Mesendoderm (in vitro differentiated cells): Measurements from ENCODE around the gene MICAL1.

Experiments
- DNase-seq: peaks from one replicate; pipeline ENCODE4 v3.0.0; 2013
- H2AK5ac ChIP-seq: 2 replicates; pipeline ENCODE4 v1.6.1; 2013; ENCODE audit warnings: low read length, inconsistent platforms
- H2BK120ac ChIP-seq: 2 replicates; pipeline ENCODE4 v1.6.1; 2013; ENCODE audit warnings: low read depth, mild to moderate bottlenecking, low read length, moderate library complexity, mixed read lengths
- H2BK15ac ChIP-seq: replicated peaks from 2 replicates; pipeline ENCODE4 v1.6.1; 2013; ENCODE audit warnings: low read depth, mild to moderate bottlenecking, moderate library complexity
- H2BK5ac ChIP-seq: 2 replicates; pipeline ENCODE4 v1.6.1; 2013; ENCODE audit warnings: low read length, inconsistent platforms
- H3K18ac ChIP-seq: 2 replicates; pipeline ENCODE4 v1.6.1; 2013; ENCODE audit warnings: mild to moderate bottlenecking, low read length, mixed read lengths
- H3K23ac ChIP-seq: one replicate; pipeline ENCODE4 v1.6.1; 2013; ENCODE audit warnings: low read length
- H3K27ac ChIP-seq: 2 replicates; pipeline ENCODE4 v1.5.1; 2013; ENCODE audit warnings: low read depth, mild to moderate bottlenecking, inconsistent platforms, low read length, moderate library complexity
- H3K27me3 ChIP-seq: 2 replicates; pipeline ENCODE4 v1.6.1; 2013; ENCODE audit warnings: low read length, control low read depth, mild to moderate bottlenecking, inconsistent platforms; ENCODE audit not compliant: insufficient read depth, poor library complexity
- H3K36me3 ChIP-seq: 2 replicates; pipeline ENCODE4 v1.6.1; 2013; ENCODE audit warnings: low read length, inconsistent platforms; ENCODE audit not compliant: control insufficient read depth, insufficient read depth
- H3K4ac ChIP-seq: one replicate; pipeline ENCODE4 v1.6.1; 2013; ENCODE audit warnings: low read depth, mild to moderate bottlenecking, low read length, moderate library complexity
- H3K4me1 ChIP-seq: 2 replicates; pipeline ENCODE4 v1.6.1; 2013; ENCODE audit warnings: low read depth, low read length, inconsistent platforms; ENCODE audit not compliant: control insufficient read depth
- H3K4me2 ChIP-seq: 2 replicates; pipeline ENCODE4 v1.6.1; 2013; ENCODE audit warnings: low read length
- H3K4me3 ChIP-seq: 2 replicates; pipeline ENCODE4 v1.5.1; 2013; ENCODE audit warnings: mild to moderate bottlenecking, low read length
- H3K56ac ChIP-seq: one replicate; pipeline ENCODE4 v1.6.1; 2013; ENCODE audit warnings: low read length
- H3K79me1 ChIP-seq: 2 replicates; pipeline ENCODE4 v1.6.1; 2013; ENCODE audit warnings: low read length, inconsistent platforms
- H3K79me2 ChIP-seq: 2 replicates; pipeline ENCODE4 v1.6.1; 2013; ENCODE audit warnings: mild to moderate bottlenecking, low read length; ENCODE audit not compliant: control insufficient read depth, insufficient read depth
- H3K9ac ChIP-seq: 2 replicates; pipeline ENCODE4 v1.6.1; 2013; ENCODE audit warnings: low read length, inconsistent platforms
- H4K5ac ChIP-seq: one replicate; pipeline ENCODE4 v1.6.1; 2013; ENCODE audit warnings: low read length
- H4K8ac ChIP-seq: one replicate; pipeline ENCODE4 v1.6.1; 2013; ENCODE audit warnings: low read depth, mild to moderate bottlenecking, control low read depth, low read length, moderate library complexity
- WGBS: extraction: QIAGEN DNeasy Blood & Tissue Kit; methylation state at CpG from one replicate; pipeline ENCODE4 v1.1.7; 2013; ENCODE audit warnings: low lambda C conversion rate, missing lambda C conversion rate; ENCODE audit not compliant: insufficient coverage; ENCODE audit errors: extremely low coverage; 5-methylcytosine and 5-hydroxymethylcytosine counted together

MICAL1 gene

GRCh38 chr6:109446072-109446471, 9.5 kb downstream of the MICAL1 start:
- no peaks in the 10 kb centered on the region for H3K79me2 ChIP-seq
- no CpG with 5 or more reads among the region's 15 CpGs for WGBS
- H3K4ac ChIP-seq: no peak overlapping the region
- H3K4me3 ChIP-seq: no peak overlapping the region
- H3K18ac ChIP-seq: no peak overlapping the region
- H4K8ac ChIP-seq: no peak overlapping the region
- no peak overlapping the region for H4K5ac ChIP-seq
- no peaks in the 10 kb centered on the region for H3K27me3 ChIP-seq
- no peak overlapping the region for H2AK5ac ChIP-seq
- peaks cover 5% of the 10 kb centered on the region for H3K4me1 ChIP-seq
- no peak overlapping the region for H3K56ac ChIP-seq
- H3K36me3 ChIP-seq: peaks cover 11% of the 10 kb centered on the region
- H3K23ac ChIP-seq: no peak overlapping the region
- H3K4me2 ChIP-seq: no peak overlapping the region
- peaks cover 3% of the 10 kb centered on the region for H3K79me1 ChIP-seq
- H3K9ac ChIP-seq: no peak overlapping the region
- H3K27ac ChIP-seq: no peak overlapping the region
- no peak overlapping the region for H2BK120ac ChIP-seq
- no peak overlapping the region for H2BK5ac ChIP-seq
- H2BK15ac ChIP-seq: no peak overlapping the region
- no peak for DNase-seq

GRCh38 chr6:109445382-109445781, 10.2 kb downstream of the MICAL1 start:
- no peak overlapping the region for H3K56ac ChIP-seq
- peaks cover 11% of the 10 kb centered on the region for H3K36me3 ChIP-seq
- H4K5ac ChIP-seq: no peak overlapping the region
- no peak overlapping the region for H3K4me2 ChIP-seq
- H2BK15ac ChIP-seq: no peak overlapping the region
- no peak overlapping the region for H2BK120ac ChIP-seq
- WGBS: no CpG with 5 or more reads among the region's 9 CpGs
- H3K4me1 ChIP-seq: peaks cover 5% of the 10 kb centered on the region
- no peaks in the 10 kb centered on the region for H3K27me3 ChIP-seq
- H4K8ac ChIP-seq: no peak overlapping the region
- no peak overlapping the region for H3K27ac ChIP-seq
- peaks cover 3% of the 10 kb centered on the region for H3K79me1 ChIP-seq
- H3K18ac ChIP-seq: no peak overlapping the region
- H3K4me3 ChIP-seq: no peak overlapping the region
- H3K9ac ChIP-seq: no peak overlapping the region
- no peak overlapping the region for H2BK5ac ChIP-seq
- H3K23ac ChIP-seq: no peak overlapping the region
- H2AK5ac ChIP-seq: no peak overlapping the region
- no peak overlapping the region for H3K4ac ChIP-seq
- no peak for DNase-seq
- no peaks in the 10 kb centered on the region for H3K79me2 ChIP-seq

GRCh38 chr6:109443425-109443950, 12.1 kb downstream of the MICAL1 start:
- H2BK15ac ChIP-seq: no peak overlapping the region
- no peak overlapping the region for H3K23ac ChIP-seq
- no peak overlapping the region for H2BK5ac ChIP-seq
- no peak overlapping the region for H3K4me3 ChIP-seq
- no peak overlapping the region for H3K4ac ChIP-seq
- WGBS: no CpG with 5 or more reads among the region's 10 CpGs
- H4K8ac ChIP-seq: no peak overlapping the region
- H3K56ac ChIP-seq: no peak overlapping the region
- no peaks in the 10 kb centered on the region for H3K27me3 ChIP-seq
- no peak overlapping the region for H4K5ac ChIP-seq
- H3K18ac ChIP-seq: no peak overlapping the region
- H3K9ac ChIP-seq: no peak overlapping the region
- no peak overlapping the region for H3K27ac ChIP-seq
- H3K36me3 ChIP-seq: peaks cover 11% of the 10 kb centered on the region
- DNase-seq: no peak
- H3K4me1 ChIP-seq: peaks cover 5% of the 10 kb centered on the region
- H3K79me1 ChIP-seq: peaks cover 3% of the 10 kb centered on the region
- no peak overlapping the region for H2AK5ac ChIP-seq
- H3K79me2 ChIP-seq: no peaks in the 10 kb centered on the region
- no peak overlapping the region for H2BK120ac ChIP-seq
- no peak overlapping the region for H3K4me2 ChIP-seq

GRCh38 chr6:109442393-109442924, 13.1 kb downstream of the MICAL1 start:
- Histone ChIP-seq H2BK15ac (no peak overlapping the region), H3K36me3 (peaks cover 11% of the 10 kb centered on the region), H2BK120ac (no peak overlapping the region), H3K56ac (no peak overlapping the region), H4K8ac (no peak overlapping the region), H3K27ac (no peak overlapping the region), H2AK5ac (no peak overlapping the region), H3K4me1 (peaks cover 5% of the 10 kb centered on the region), H2BK5ac (no peak overlapping the region), H4K5ac (no peak overlapping the region), H3K23ac (no peak overlapping the region), H3K9ac (no peak overlapping the region), H3K4ac (no peak overlapping the region), H3K79me1 (peaks cover 3% of the 10 kb centered on the region), H3K4me3 (no peak overlapping the region), H3K79me2 (no peaks in the 10 kb centered on the region), H3K18ac (no peak overlapping the region), H3K27me3 (no peaks in the 10 kb centered on the region), H3K4me2 (no peak overlapping the region)
- no peak for DNase-seq
- WGBS: no CpG with 5 or more reads among the region's 6 CpGs

- no peak overlapping the region for H3K4ac ChIP-seq
- peak; percentile 87 for DNase-seq
- H3K79me2 ChIP-seq: no peaks in the 10 kb centered on the region
- H4K8ac ChIP-seq: no peak overlapping the region
- peaks cover 5% of the 10 kb centered on the region for H3K4me1 ChIP-seq
- no peak overlapping the region for H2BK120ac ChIP-seq
- peak overlapping the region; percentile 63 for H3K27ac ChIP-seq
- peak overlapping the region; percentile 70 for H3K4me3 ChIP-seq
- H3K79me1 ChIP-seq: peaks cover 3% of the 10 kb centered on the region
- H2BK15ac ChIP-seq: no peak overlapping the region
- H3K4me2 ChIP-seq: peak overlapping the region; percentile 95
- WGBS: no CpG with 5 or more reads among the region's 31 CpGs
- H3K56ac ChIP-seq: peak overlapping the region; percentile 92
- H2BK5ac ChIP-seq: peak overlapping the region; percentile 31
- H3K36me3 ChIP-seq: peaks cover 11% of the 10 kb centered on the region
- H3K9ac ChIP-seq: peak overlapping the region; percentile 80
- H3K27me3 ChIP-seq: no peaks in the 10 kb centered on the region
- H2AK5ac ChIP-seq: no peak overlapping the region
- peak overlapping the region; percentile 88 for H3K18ac ChIP-seq
- H4K5ac ChIP-seq: no peak overlapping the region
- H3K23ac ChIP-seq: no peak overlapping the region
Observed at GRCh38 chr6:109441069-109441816, 14.3 kb downstream of the MICAL1 start.
